HCT116 (cell line): ENCODE data around the gene SFRP2. TPM values are rescaled to one million over a fixed set of nuclear protein-coding genes. Genes with fewer than 3 reads are reported as not detected.

Experiments used
- ATAC-seq: fragments of 200-7000 bp; cut with Tn5 transposase; 2 replicates; pipeline ENCODE4 v1.9.1; 2020; ENCODE audit warnings: mild to moderate bottlenecking, moderate library complexity
- BruUV-seq: library from RNA; stranded (reverse); fragments of 400-500 nt; replicated peaks from 2 replicates; lab custom pipeline; 2021; lab: Mats Ljungman, UMichigan
- CTCF ChIA-PET: fragments of 300-600 bp; sonication (Branson Sonifier 250); formaldehyde crosslinking; loops from one replicate; lab custom pipeline; 2021; ENCODE audit warnings: antibody characterized with exemption; lab: Charles Lee
- POLR2A ChIA-PET: fragments of 300-600, 350-600 bp; sonication (Branson Sonifier 250); formaldehyde crosslinking; loops from one replicate; lab custom pipeline; 2021; ENCODE audit warnings: antibody characterized with exemption; lab: Charles Lee
- RAD21 ChIA-PET, 2 experiments: fragments of 300-600 bp; sonication (Branson Sonifier 250); formaldehyde crosslinking; loops; one replicate each; lab custom pipeline; 2023; ENCODE audit warnings: low total read pairs in 2 of 2; ENCODE audit not compliant: uncharacterized antibody in 2 of 2, unreplicated experiment in 2 of 2, low non-redundant PET in 1 of 2; lab: Charles Lee
- DNase-seq: peaks from one replicate; pipeline ENCODE4 v3.0.0-alpha.2; 2010; ENCODE audit warnings: low read depth, low spot score
- H2AFZ ChIP-seq: fragments of 200-600 bp; shearing (Covaris generic), sonication (generic); 2 replicates; pipeline ENCODE4 v1.6.1; 2017; ENCODE audit warnings: low read depth, mixed run types, mixed read lengths, antibody characterized with exemption, low read length; ENCODE audit not compliant: poor library complexity, severe bottlenecking
- H3K27ac ChIP-seq: 2 replicates; pipeline ENCODE4 v1.5.1; 2012; ENCODE audit warnings: low read depth, low read length
- H3K27me3 ChIP-seq: fragments of 200-600 bp; sonication (generic); 2 replicates; pipeline ENCODE4 v1.6.1; 2016; ENCODE audit warnings: mixed run types, low read length, mixed read lengths; ENCODE audit not compliant: insufficient read depth
- H3K36me3 ChIP-seq, 2 experiments: fragments of 200-500 bp in 1 of 2; fragments of 200-600 bp in 1 of 2; sonication (Bioruptor generic) in 1 of 2; sonication (generic) in 1 of 2; 2 replicates each; pipeline versions ENCODE4 v1.5.1 to v1.6.1; 2014 to 2016; ENCODE audit warnings: low read length in 2 of 2, inconsistent platforms in 1 of 2, mixed read lengths in 1 of 2, mixed run types in 1 of 2; ENCODE audit not compliant: insufficient read depth in 2 of 2, control insufficient read depth in 1 of 2
- H3K4me1 ChIP-seq, 2 experiments: fragments of 200-600 bp in 1 of 2; sonication (generic) in 1 of 2; 2 replicates each; pipeline versions ENCODE4 v1.5.1 to v1.6.1; 2012 to 2017; ENCODE audit warnings: low read length in 2 of 2, inconsistent platforms in 1 of 2, mild to moderate bottlenecking in 1 of 2, mixed read lengths in 1 of 2, mixed run types in 1 of 2, moderate library complexity in 1 of 2; ENCODE audit not compliant: insufficient read depth in 2 of 2, control insufficient read depth in 1 of 2
- H3K4me2 ChIP-seq: fragments of 200-600 bp; sonication (generic); 2 replicates; pipeline ENCODE4 v1.6.1; 2017; ENCODE audit warnings: mixed run types, low read length, mixed read lengths
- H3K4me3 ChIP-seq, 2 experiments: fragments of 200-600 bp in 1 of 2; sonication (generic) in 1 of 2; replicated peaks in 1 of 2; 2 replicates each; pipeline ENCODE4 v1.5.1; 2011 to 2016; ENCODE audit warnings: low read length in 2 of 2, control low read depth in 1 of 2, low read depth in 1 of 2, mild to moderate bottlenecking in 1 of 2, mixed read lengths in 1 of 2, mixed run types in 1 of 2
- H3K79me2 ChIP-seq: fragments of 200-600 bp; sonication (generic); 2 replicates; pipeline ENCODE4 v1.6.1; 2017; ENCODE audit warnings: mild to moderate bottlenecking, mixed run types, low read length, moderate library complexity, mixed read lengths; ENCODE audit not compliant: insufficient read depth
- H3K9ac ChIP-seq: fragments of 200-600 bp; sonication (generic); 2 replicates; pipeline ENCODE4 v1.6.1; 2016; ENCODE audit warnings: low read length, mixed read lengths
- H3K9me2 ChIP-seq: fragments of 200-600 bp; sonication (generic), shearing (Covaris generic); 2 replicates; pipeline ENCODE4 v1.6.1; 2017; ENCODE audit warnings: mixed run types, mild to moderate bottlenecking, moderate library complexity; ENCODE audit not compliant: insufficient read depth
- H3K9me3 ChIP-seq, 2 experiments: fragments of 200-500 bp in 1 of 2; fragments of 200-600 bp in 1 of 2; sonication (Bioruptor generic) in 1 of 2; sonication (generic) in 1 of 2; 2 replicates each; pipeline ENCODE4 v1.6.1; 2014 to 2017; ENCODE audit warnings: low read length in 2 of 2, mixed read lengths in 2 of 2, inconsistent platforms in 1 of 2, low read depth in 1 of 2, mild to moderate bottlenecking in 1 of 2, mixed run types in 1 of 2, moderate library complexity in 1 of 2; ENCODE audit not compliant: control insufficient read depth in 1 of 2, insufficient read depth in 1 of 2
- H4K20me1 ChIP-seq: fragments of 200-600 bp; sonication (generic), shearing (Covaris generic); 2 replicates; pipeline ENCODE4 v1.6.1; 2017; ENCODE audit warnings: mixed run types, mild to moderate bottlenecking, moderate library complexity; ENCODE audit not compliant: insufficient read depth
- CBX3 ChIP-seq: IDR thresholded peaks from 2 replicates; pipeline ENCODE4 v1.6.1; 2012; ENCODE audit warnings: low read depth
- ELF1 ChIP-seq: IDR thresholded peaks from 2 replicates; pipeline ENCODE4 v1.6.1; 2012; ENCODE audit warnings: low read depth, borderline replicate concordance
- EZH2 ChIP-seq: fragments of 200-600 bp; sonication (generic); IDR thresholded peaks from 2 replicates; pipeline ENCODE4 v1.6.1; 2017; ENCODE audit warnings: antibody characterized with exemption, mixed run types
- FOSL1 ChIP-seq: IDR thresholded peaks from 2 replicates; pipeline ENCODE4 v1.6.1; 2012; ENCODE audit warnings: low read depth
- JUND ChIP-seq: IDR thresholded peaks from 2 replicates; pipeline ENCODE4 v1.6.1; 2012
- POLR2A ChIP-seq: IDR thresholded peaks from 2 replicates; pipeline ENCODE4 v1.7.0; 2011; ENCODE audit warnings: borderline replicate concordance; ENCODE audit not compliant: insufficient read depth, insufficient read length; ENCODE audit errors: extremely low read depth
- POLR2AphosphoS5 ChIP-seq: IDR thresholded peaks from 2 replicates; pipeline ENCODE4 v1.6.1; 2011; ENCODE audit warnings: mild to moderate bottlenecking, low read depth, low read length, moderate library complexity
- RAD21 ChIP-seq: IDR thresholded peaks from 2 replicates; pipeline ENCODE4 v1.6.1; 2012; ENCODE audit warnings: low read depth, mild to moderate bottlenecking
- SP1 ChIP-seq: IDR thresholded peaks from 2 replicates; pipeline ENCODE4 v1.6.1; 2012; ENCODE audit warnings: low read depth
- SRF ChIP-seq: IDR thresholded peaks from 2 replicates; pipeline ENCODE4 v1.6.1; 2012; ENCODE audit warnings: low read depth
- YY1 ChIP-seq: IDR thresholded peaks from 2 replicates; pipeline ENCODE4 v1.6.1; 2011; ENCODE audit warnings: low read length, low read depth, moderate library complexity, mild to moderate bottlenecking; ENCODE audit not compliant: insufficient replicate concordance; ENCODE audit errors: extremely low read depth
- ZFX ChIP-seq: fragments of 450-650 bp; IDR thresholded peaks from 2 replicates; pipeline ENCODE4 v1.6.1; 2017
- intact Hi-C: fragments of 100-400 bp; cut with micrococcal nuclease; formaldehyde crosslinking; loops from 2 replicates; pipeline ENCODE4 v1.10.0; 2022
- total RNA-seq: library from RNA; stranded (reverse); gene quantifications from one replicate; pipeline ENCODE4 v1.2.1, GENCODE V29; 2021; ENCODE audit not compliant: unreplicated experiment
- TF ChIP-seq, protein P1 (sequence below): IDR thresholded peaks from 2 replicates; pipeline ENCODE4 v1.6.1; 2011; ENCODE audit warnings: mild to moderate bottlenecking, low read length, moderate library complexity; ENCODE audit not compliant: insufficient replicate concordance; ENCODE audit errors: extremely low read depth
- TF ChIP-seq, protein P2 (sequence below): IDR thresholded peaks from 2 replicates; pipeline ENCODE4 v1.6.1; 2012
- TF ChIP-seq, protein P3 (sequence below): IDR thresholded peaks from 2 replicates; pipeline ENCODE4 v1.6.1; 2012
- TF ChIP-seq, protein P4 (sequence below): IDR thresholded peaks from 2 replicates; pipeline ENCODE4 v1.6.1; 2012; ENCODE audit warnings: low read depth

SFRP2 gene
- total RNA-seq, 1 experiment from 2014 or later = 0.22 TPM

DNA sequence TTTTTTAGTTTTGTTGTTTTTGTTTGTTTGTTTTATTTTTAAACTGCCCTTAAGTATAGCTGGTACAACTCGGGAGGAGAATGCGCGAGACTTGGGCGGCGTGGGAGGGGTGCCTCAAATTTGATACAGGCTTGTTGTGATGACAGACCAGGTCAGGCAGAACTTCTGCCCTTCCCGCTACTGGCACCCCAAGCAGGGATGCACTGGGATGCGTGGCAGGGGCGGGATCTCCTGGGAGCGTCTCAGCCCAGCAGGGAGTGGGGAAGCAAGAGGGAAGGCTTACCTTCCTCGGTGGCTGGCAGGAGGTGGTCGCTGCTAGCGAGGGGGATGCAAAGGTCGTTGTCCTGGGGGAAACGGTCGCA lies 851 bp downstream of the SFRP2 start:
- no peak for TF ChIP-seq POLR2A
- TF ChIP-seq CBX3 = no peak
- no peak for TF ChIP-seq EZH2
- TF ChIP-seq, protein P1, sequence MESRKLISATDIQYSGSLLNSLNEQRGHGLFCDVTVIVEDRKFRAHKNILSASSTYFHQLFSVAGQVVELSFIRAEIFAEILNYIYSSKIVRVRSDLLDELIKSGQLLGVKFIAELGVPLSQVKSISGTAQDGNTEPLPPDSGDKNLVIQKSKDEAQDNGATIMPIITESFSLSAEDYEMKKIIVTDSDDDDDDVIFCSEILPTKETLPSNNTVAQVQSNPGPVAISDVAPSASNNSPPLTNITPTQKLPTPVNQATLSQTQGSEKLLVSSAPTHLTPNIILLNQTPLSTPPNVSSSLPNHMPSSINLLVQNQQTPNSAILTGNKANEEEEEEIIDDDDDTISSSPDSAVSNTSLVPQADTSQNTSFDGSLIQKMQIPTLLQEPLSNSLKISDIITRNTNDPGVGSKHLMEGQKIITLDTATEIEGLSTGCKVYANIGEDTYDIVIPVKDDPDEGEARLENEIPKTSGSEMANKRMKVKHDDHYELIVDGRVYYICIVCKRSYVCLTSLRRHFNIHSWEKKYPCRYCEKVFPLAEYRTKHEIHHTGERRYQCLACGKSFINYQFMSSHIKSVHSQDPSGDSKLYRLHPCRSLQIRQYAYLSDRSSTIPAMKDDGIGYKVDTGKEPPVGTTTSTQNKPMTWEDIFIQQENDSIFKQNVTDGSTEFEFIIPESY = no peak
- no peak for TF ChIP-seq ELF1
- no peak for TF ChIP-seq YY1
- TF ChIP-seq, protein P2, sequence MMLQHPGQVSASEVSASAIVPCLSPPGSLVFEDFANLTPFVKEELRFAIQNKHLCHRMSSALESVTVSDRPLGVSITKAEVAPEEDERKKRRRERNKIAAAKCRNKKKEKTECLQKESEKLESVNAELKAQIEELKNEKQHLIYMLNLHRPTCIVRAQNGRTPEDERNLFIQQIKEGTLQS = no peak
- no peak for TF ChIP-seq POLR2AphosphoS5
- no peak for TF ChIP-seq JUND
- TF ChIP-seq, protein P3, sequence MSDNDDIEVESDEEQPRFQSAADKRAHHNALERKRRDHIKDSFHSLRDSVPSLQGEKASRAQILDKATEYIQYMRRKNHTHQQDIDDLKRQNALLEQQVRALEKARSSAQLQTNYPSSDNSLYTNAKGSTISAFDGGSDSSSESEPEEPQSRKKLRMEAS = no peak
- no peak for TF ChIP-seq ZFX
- TF ChIP-seq FOSL1 = no peak
- no peak for TF ChIP-seq SRF
- no peak for TF ChIP-seq RAD21
- TF ChIP-seq, protein P4, sequence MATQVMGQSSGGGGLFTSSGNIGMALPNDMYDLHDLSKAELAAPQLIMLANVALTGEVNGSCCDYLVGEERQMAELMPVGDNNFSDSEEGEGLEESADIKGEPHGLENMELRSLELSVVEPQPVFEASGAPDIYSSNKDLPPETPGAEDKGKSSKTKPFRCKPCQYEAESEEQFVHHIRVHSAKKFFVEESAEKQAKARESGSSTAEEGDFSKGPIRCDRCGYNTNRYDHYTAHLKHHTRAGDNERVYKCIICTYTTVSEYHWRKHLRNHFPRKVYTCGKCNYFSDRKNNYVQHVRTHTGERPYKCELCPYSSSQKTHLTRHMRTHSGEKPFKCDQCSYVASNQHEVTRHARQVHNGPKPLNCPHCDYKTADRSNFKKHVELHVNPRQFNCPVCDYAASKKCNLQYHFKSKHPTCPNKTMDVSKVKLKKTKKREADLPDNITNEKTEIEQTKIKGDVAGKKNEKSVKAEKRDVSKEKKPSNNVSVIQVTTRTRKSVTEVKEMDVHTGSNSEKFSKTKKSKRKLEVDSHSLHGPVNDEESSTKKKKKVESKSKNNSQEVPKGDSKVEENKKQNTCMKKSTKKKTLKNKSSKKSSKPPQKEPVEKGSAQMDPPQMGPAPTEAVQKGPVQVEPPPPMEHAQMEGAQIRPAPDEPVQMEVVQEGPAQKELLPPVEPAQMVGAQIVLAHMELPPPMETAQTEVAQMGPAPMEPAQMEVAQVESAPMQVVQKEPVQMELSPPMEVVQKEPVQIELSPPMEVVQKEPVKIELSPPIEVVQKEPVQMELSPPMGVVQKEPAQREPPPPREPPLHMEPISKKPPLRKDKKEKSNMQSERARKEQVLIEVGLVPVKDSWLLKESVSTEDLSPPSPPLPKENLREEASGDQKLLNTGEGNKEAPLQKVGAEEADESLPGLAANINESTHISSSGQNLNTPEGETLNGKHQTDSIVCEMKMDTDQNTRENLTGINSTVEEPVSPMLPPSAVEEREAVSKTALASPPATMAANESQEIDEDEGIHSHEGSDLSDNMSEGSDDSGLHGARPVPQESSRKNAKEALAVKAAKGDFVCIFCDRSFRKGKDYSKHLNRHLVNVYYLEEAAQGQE = no peak
- no peak for TF ChIP-seq SP1
- Histone ChIP-seq H3K27me3 (peaks cover 7% of the 10 kb centered on the region; the same call in 1 of the 2 replicates), H3K9me2 (no peaks in the 10 kb centered on the region), H3K9me3 (no peaks in the 10 kb centered on the region), H3K79me2 (no peaks in the 10 kb centered on the region), H4K20me1 (no peaks in the 10 kb centered on the region), H3K27ac (no peak overlapping the region), H3K4me1 (no peaks in the 10 kb centered on the region), H2AFZ (no peak overlapping the region), H3K4me3 (no peak overlapping the region), H3K9ac (no peak overlapping the region), H3K36me3 (no peaks in the 10 kb centered on the region), H3K4me2 (no peak overlapping the region)
- ChIA-PET CTCF (no interaction called here), RAD21 (no interaction called here), POLR2A (no interaction called here)
- ATAC-seq (no peak), DNase-seq (no peak)
- intact Hi-C loops = loop anchor here (5.0 kb wide), 2 partner anchors 234 to 719 kb away; no protein-coding TSS in a partner anchor
- no TSS peak for BruUV-seq
